Measurements from ENCODE around the gene PAQR9. TPM values are rescaled to one million over a fixed set of nuclear protein-coding genes. Genes with fewer than 3 reads are reported as not detected.

PAQR9 gene
- total and polyA plus RNA-seq, 2 donors (not counting 1 experiment from before 2014, with no cell fraction given), result not detected

DNA sequence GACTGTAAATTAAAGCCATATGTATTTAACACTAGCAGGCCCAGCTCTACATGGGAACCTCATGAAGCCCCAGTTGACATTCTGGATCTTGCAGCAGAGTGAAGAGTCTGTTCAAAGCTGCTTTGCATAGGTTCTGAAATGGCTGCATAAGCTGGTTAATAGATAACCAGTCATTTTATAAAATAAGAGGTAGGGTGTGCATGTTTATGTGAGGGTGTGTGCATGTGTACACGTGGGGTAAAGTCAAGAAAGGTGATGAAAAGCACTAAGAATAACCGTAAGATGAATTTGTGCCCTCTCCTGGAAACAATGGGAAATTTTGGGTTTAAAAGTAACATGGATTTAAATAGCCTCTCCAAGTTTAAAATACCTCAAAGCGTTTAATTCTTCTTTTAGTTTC is 33.0 kb downstream of the PAQR9 start:
- 80% methylated on average over 1 of the region's 3 CpGs for WGBS (ENCODE audit: insufficient coverage)

GRCh38 chr3:142929890-142930289 is 33.6 kb downstream of the PAQR9 start:
- Mint-ChIP-seq H3K27me3 (peaks cover 40% of the 10 kb centered on the region), H3K4me3 (no peak overlapping the region), H3K4me1 (no peaks in the 10 kb centered on the region), H3K9me3 (ENCODE audit: insufficient read depth) (no peaks in the 10 kb centered on the region), H3K27ac (no peak overlapping the region)
- CTCF ChIA-PET, result no interaction called here
- no peak overlapping the region for H3K27ac ChIP-seq (ENCODE audit: low read length in 2 of 2)
- no CpG with 5 or more reads among the region's 3 CpGs for WGBS (ENCODE audit: insufficient coverage)
- intact Hi-C loops (cut with micrococcal nuclease), result no loop called here
- ATAC-seq (ENCODE audit: low read depth) (no peak), DNase-seq (no peak)
- POLR2A ChIA-PET, result no interaction called here
- no peaks in the 10 kb centered on the region for H3K4me1 ChIP-seq (ENCODE audit: control insufficient read depth in 2 of 2, insufficient read depth in 2 of 2, low read length in 2 of 2)
- H3K36me3 ChIP-seq (replicated peaks in 1 of 2; ENCODE audit: control extremely low read depth in 1 of 2, control insufficient read depth in 1 of 2, extremely low read depth in 1 of 2, insufficient read depth in 2 of 2, low read length in 1 of 2), result no peaks in the 10 kb centered on the region
- TF ChIP-seq EZH2 (IDR thresholded peaks at IDR 0.05; ENCODE audit: borderline replicate concordance, insufficient read depth, low read depth, low read length, poor library complexity, severe bottlenecking), result no peak
- TF ChIP-seq, protein P1, sequence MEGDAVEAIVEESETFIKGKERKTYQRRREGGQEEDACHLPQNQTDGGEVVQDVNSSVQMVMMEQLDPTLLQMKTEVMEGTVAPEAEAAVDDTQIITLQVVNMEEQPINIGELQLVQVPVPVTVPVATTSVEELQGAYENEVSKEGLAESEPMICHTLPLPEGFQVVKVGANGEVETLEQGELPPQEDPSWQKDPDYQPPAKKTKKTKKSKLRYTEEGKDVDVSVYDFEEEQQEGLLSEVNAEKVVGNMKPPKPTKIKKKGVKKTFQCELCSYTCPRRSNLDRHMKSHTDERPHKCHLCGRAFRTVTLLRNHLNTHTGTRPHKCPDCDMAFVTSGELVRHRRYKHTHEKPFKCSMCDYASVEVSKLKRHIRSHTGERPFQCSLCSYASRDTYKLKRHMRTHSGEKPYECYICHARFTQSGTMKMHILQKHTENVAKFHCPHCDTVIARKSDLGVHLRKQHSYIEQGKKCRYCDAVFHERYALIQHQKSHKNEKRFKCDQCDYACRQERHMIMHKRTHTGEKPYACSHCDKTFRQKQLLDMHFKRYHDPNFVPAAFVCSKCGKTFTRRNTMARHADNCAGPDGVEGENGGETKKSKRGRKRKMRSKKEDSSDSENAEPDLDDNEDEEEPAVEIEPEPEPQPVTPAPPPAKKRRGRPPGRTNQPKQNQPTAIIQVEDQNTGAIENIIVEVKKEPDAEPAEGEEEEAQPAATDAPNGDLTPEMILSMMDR (IDR thresholded peaks at IDR 0.05), result no peak
- no peaks in the 10 kb centered on the region for H4K20me1 ChIP-seq (ENCODE audit: control insufficient read depth, insufficient read depth, low read length, poor library complexity, severe bottlenecking)
- no peak overlapping the region for H2AFZ ChIP-seq (ENCODE audit: insufficient read depth, low read depth, low read length, poor library complexity, severe bottlenecking)
- H3K4me2 ChIP-seq (replicated peaks; ENCODE audit: low read depth, low read length, poor library complexity, severe bottlenecking), result no peak overlapping the region
- peaks cover 0 to 12% (median 3%) of the 10 kb centered on the region in 4 experiments for H3K27me3 ChIP-seq (replicated peaks in 1 of 4; ENCODE audit: control extremely low read depth in 1 of 4, control insufficient read depth in 3 of 4, insufficient read depth in 4 of 4, low read length in 3 of 4)
- no peak overlapping the region for H3K4me3 ChIP-seq (ENCODE audit: control extremely low read depth in 1 of 5, extremely low read depth in 1 of 5, insufficient read depth in 1 of 5, low read depth in 2 of 5, low read length in 4 of 5)
- H3K9ac ChIP-seq (ENCODE audit: low read length), result no peak overlapping the region
- no peaks in the 10 kb centered on the region for H3K9me3 ChIP-seq (ENCODE audit: control extremely low read depth in 1 of 3, control insufficient read depth in 2 of 3, insufficient read depth in 1 of 3, low read length in 2 of 3)
- no peaks in the 10 kb centered on the region for H3K79me2 ChIP-seq (ENCODE audit: control insufficient read depth, insufficient read depth, low read length)

More for the DNA sequence above, 33.0 kb downstream of the PAQR9 start:
- Histone ChIP-seq H4K20me1 (ENCODE audit: control insufficient read depth, insufficient read depth, low read length, poor library complexity, severe bottlenecking) (no peaks in the 10 kb centered on the region), H2AFZ (ENCODE audit: insufficient read depth, low read depth, low read length, poor library complexity, severe bottlenecking) (no peak overlapping the region), H3K36me3 (replicated peaks in 1 of 2; ENCODE audit: control extremely low read depth in 1 of 2, control insufficient read depth in 1 of 2, extremely low read depth in 1 of 2, insufficient read depth in 2 of 2, low read length in 1 of 2) (no peaks in the 10 kb centered on the region), H3K4me3 (ENCODE audit: control extremely low read depth in 1 of 5, extremely low read depth in 1 of 5, insufficient read depth in 1 of 5, low read depth in 2 of 5, low read length in 4 of 5) (no peak overlapping the region), H3K4me2 (replicated peaks; ENCODE audit: low read depth, low read length, poor library complexity, severe bottlenecking) (no peak overlapping the region), H3K27me3 (replicated peaks in 1 of 4; ENCODE audit: control extremely low read depth in 1 of 4, control insufficient read depth in 3 of 4, insufficient read depth in 4 of 4, low read length in 3 of 4) (peaks cover 0 to 9% (median 3%) of the 10 kb centered on the region in 4 experiments), H3K9me3 (ENCODE audit: control extremely low read depth in 1 of 3, control insufficient read depth in 2 of 3, insufficient read depth in 1 of 3, low read length in 2 of 3) (no peaks in the 10 kb centered on the region), H3K9ac (ENCODE audit: low read length) (no peak overlapping the region), H3K79me2 (ENCODE audit: control insufficient read depth, insufficient read depth, low read length) (no peaks in the 10 kb centered on the region), H3K4me1 (ENCODE audit: control insufficient read depth in 2 of 2, insufficient read depth in 2 of 2, low read length in 2 of 2) (no peaks in the 10 kb centered on the region), H3K27ac (ENCODE audit: low read length in 2 of 2) (no peak overlapping the region)
- POLR2A ChIA-PET, result no interaction called here
- intact Hi-C loops (cut with micrococcal nuclease), result no loop called here
- Mint-ChIP-seq H3K4me3 (no peak overlapping the region), H3K27me3 (peaks cover 35% of the 10 kb centered on the region), H3K4me1 (no peaks in the 10 kb centered on the region), H3K27ac (no peak overlapping the region), H3K9me3 (ENCODE audit: insufficient read depth) (no peaks in the 10 kb centered on the region)
- DNase-seq (no peak), ATAC-seq (ENCODE audit: low read depth) (no peak)
- TF ChIP-seq, protein P1 (IDR thresholded peaks at IDR 0.05), result no peak
- TF ChIP-seq EZH2 (IDR thresholded peaks at IDR 0.05; ENCODE audit: borderline replicate concordance, insufficient read depth, low read depth, low read length, poor library complexity, severe bottlenecking), result no peak
- CTCF ChIA-PET, result interaction anchor here (0.8 kb wide), 1 partner anchor 53 kb away, joined by 3 read pairs; no protein-coding TSS in a partner anchor

Data from B cell (primary cell).